Activated gamma-delta T cell treated with anti-CD3 and anti-CD28 coated beads, Interleukin-2, amount 50 U/mL, for 16 hours (primary cell): ENCODE measurements around the gene ITGAD.
"Not testable (repeated sequence)": the region's sequence is repeated elsewhere in the genome, so short reads cannot be mapped to it uniquely, and the experiment has no call there.

Experiments used
- DNase-seq: peaks from one replicate; pipeline ENCODE4 v3.0.0-alpha.2; 2020; ENCODE audit warnings: low read depth

Gene ITGAD

GRCh38 chr16:31430380-31431052, 37.4 kb downstream of the ITGAD start:
- no peak for DNase-seq

- no peak for DNase-seq
These were observed 42.4 kb downstream of the ITGAD start for GRCh38 chr16:31435341-31436220.

GRCh38 chr16:31436221-31437045, 43.3 kb downstream of the ITGAD start:
- no peak for DNase-seq

GRCh38 chr16:31438414-31438813, 45.3 kb downstream of the ITGAD start:
- no peak for DNase-seq

- DNase-seq: not testable (repeated sequence)
These were observed 45.9 kb downstream of the ITGAD start for GRCh38 chr16:31439023-31439422.

- no peak for DNase-seq
These were observed 46.4 kb downstream of the ITGAD start for GRCh38 chr16:31439519-31439918.

GRCh38 chr16:31440516-31441184, 47.5 kb downstream of the ITGAD start:
- DNase-seq: no peak

- DNase-seq: no peak
These were observed 48.8 kb downstream of the ITGAD start for GRCh38 chr16:31441956-31442355.

GRCh38 chr16:31445931-31446330, 52.8 kb downstream of the ITGAD start:
- DNase-seq: not testable (repeated sequence)

GRCh38 chr16:31451201-31451600, 58.1 kb downstream of the ITGAD start:
- DNase-seq: no peak

GRCh38 chr16:31451681-31452351, 58.7 kb downstream of the ITGAD start:
- no peak for DNase-seq

- no peak for DNase-seq
These were observed 59.5 kb downstream of the ITGAD start for GRCh38 chr16:31452631-31453106.

- DNase-seq: no peak
These were observed 60.4 kb downstream of the ITGAD start for GRCh38 chr16:31453255-31454204.

- DNase-seq: no peak
These were observed 62.6 kb downstream of the ITGAD start for GRCh38 chr16:31455601-31456314.

GRCh38 chr16:31456988-31457360, 63.8 kb downstream of the ITGAD start:
- no peak for DNase-seq

- DNase-seq: peak; percentile 43
These were observed 65.1 kb downstream of the ITGAD start for GRCh38 chr16:31458073-31458843.

GRCh38 chr16:31458844-31459686, 65.9 kb downstream of the ITGAD start, which contains the start of gene ARMC5:
Gene ARMC5 (plus strand): TSS chr16:31459501. CDS start chr16:31459525, 24 bp downstream.
- DNase-seq: peak; percentile 92
